ENCODE data around the gene FBLIM1.

The FBLIM1 gene

GRCh38 chr1:15760520-15761211 is 2.1 kb downstream of the FBLIM1 start (continued):
- TF ChIP-seq INSM2 (tag by site-specific recombination; IDR thresholded peaks at IDR 0.05) (no peak), IKZF3 (tag by site-specific recombination; IDR thresholded peaks at IDR 0.05) (peak; percentile 51; the same call in 1 of the 2 replicates), ZNF2 (tag by site-specific recombination; IDR thresholded peaks at IDR 0.05) (peak; percentile 4; the same call in 1 of the 2 replicates), KLF16 (tag by site-specific recombination; IDR thresholded peaks at IDR 0.05) (no peak), ZNF362 (tag by site-specific recombination; IDR thresholded peaks at IDR 0.05) (no peak), ZNF175 (tag by site-specific recombination; IDR thresholded peaks at IDR 0.05) (no peak), ZNF138 (tag by site-specific recombination; IDR thresholded peaks at IDR 0.05; ENCODE audit: borderline replicate concordance) (no peak), ZNF16 (tag by site-specific recombination; IDR thresholded peaks at IDR 0.05; ENCODE audit: low read depth) (no peak), ZNF280D (tag by site-specific recombination; IDR thresholded peaks at IDR 0.05) (no peak), ZFHX2 (tag by site-specific recombination; conservative IDR thresholded peaks at IDR 0.05) (peak; percentile 97), ZEB2 (tag by site-specific recombination; IDR thresholded peaks at IDR 0.05) (0 out of 2 replicates have a peak, but pooled peaks have one; percentile 18), ZNF416 (tag by site-specific recombination; IDR thresholded peaks at IDR 0.05) (no peak), ZFP69B (tag by site-specific recombination; IDR thresholded peaks at IDR 0.05) (no peak), ZNF37A (tag by site-specific recombination; IDR thresholded peaks at IDR 0.05) (no peak), ZNF473 (tag by site-specific recombination; IDR thresholded peaks at IDR 0.05) (no peak), GLIS2 (tag by site-specific recombination; IDR thresholded peaks at IDR 0.05) (peak; percentile 87), ZNF24 (tag by site-specific recombination; IDR thresholded peaks at IDR 0.05) (no peak), ZNF571 (tag by site-specific recombination; IDR thresholded peaks at IDR 0.05) (no peak), ZNF776 (tag by site-specific recombination; IDR thresholded peaks at IDR 0.05; ENCODE audit: borderline replicate concordance) (no peak), ZNF830 (tag by site-specific recombination; IDR thresholded peaks at IDR 0.05; ENCODE audit: low read depth) (no peak), ZNF341 (tag by site-specific recombination; IDR thresholded peaks at IDR 0.05; ENCODE audit: low read depth) (peak; percentile 60)
- TF ChIP-seq, protein P1, sequence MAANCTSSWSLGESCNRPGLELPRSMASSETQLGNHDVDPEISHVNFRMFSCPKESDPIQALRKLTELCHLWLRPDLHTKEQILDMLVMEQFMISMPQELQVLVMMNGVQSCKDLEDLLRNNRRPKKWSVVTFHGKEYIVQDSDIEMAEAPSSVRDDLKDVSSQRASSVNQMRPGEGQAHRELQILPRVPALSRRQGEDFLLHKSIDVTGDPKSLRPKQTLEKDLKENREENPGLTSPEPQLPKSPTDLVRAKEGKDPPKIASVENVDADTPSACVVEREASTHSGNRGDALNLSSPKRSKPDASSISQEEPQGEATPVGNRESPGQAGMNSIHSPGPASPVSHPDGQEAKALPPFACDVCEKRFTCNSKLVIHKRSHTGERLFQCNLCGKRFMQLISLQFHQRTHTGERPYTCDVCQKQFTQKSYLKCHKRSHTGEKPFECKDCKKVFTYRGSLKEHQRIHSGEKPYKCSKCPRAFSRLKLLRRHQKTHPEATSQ (tag by site-specific recombination; IDR thresholded peaks at IDR 0.05) = no peak
- TF ChIP-seq, protein P2, sequence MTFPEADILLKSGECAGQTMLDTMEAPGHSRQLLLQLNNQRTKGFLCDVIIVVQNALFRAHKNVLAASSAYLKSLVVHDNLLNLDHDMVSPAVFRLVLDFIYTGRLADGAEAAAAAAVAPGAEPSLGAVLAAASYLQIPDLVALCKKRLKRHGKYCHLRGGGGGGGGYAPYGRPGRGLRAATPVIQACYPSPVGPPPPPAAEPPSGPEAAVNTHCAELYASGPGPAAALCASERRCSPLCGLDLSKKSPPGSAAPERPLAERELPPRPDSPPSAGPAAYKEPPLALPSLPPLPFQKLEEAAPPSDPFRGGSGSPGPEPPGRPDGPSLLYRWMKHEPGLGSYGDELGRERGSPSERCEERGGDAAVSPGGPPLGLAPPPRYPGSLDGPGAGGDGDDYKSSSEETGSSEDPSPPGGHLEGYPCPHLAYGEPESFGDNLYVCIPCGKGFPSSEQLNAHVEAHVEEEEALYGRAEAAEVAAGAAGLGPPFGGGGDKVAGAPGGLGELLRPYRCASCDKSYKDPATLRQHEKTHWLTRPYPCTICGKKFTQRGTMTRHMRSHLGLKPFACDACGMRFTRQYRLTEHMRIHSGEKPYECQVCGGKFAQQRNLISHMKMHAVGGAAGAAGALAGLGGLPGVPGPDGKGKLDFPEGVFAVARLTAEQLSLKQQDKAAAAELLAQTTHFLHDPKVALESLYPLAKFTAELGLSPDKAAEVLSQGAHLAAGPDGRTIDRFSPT (tag by site-specific recombination; IDR thresholded peaks at IDR 0.05) = no peak
- TF ChIP-seq, protein P3, sequence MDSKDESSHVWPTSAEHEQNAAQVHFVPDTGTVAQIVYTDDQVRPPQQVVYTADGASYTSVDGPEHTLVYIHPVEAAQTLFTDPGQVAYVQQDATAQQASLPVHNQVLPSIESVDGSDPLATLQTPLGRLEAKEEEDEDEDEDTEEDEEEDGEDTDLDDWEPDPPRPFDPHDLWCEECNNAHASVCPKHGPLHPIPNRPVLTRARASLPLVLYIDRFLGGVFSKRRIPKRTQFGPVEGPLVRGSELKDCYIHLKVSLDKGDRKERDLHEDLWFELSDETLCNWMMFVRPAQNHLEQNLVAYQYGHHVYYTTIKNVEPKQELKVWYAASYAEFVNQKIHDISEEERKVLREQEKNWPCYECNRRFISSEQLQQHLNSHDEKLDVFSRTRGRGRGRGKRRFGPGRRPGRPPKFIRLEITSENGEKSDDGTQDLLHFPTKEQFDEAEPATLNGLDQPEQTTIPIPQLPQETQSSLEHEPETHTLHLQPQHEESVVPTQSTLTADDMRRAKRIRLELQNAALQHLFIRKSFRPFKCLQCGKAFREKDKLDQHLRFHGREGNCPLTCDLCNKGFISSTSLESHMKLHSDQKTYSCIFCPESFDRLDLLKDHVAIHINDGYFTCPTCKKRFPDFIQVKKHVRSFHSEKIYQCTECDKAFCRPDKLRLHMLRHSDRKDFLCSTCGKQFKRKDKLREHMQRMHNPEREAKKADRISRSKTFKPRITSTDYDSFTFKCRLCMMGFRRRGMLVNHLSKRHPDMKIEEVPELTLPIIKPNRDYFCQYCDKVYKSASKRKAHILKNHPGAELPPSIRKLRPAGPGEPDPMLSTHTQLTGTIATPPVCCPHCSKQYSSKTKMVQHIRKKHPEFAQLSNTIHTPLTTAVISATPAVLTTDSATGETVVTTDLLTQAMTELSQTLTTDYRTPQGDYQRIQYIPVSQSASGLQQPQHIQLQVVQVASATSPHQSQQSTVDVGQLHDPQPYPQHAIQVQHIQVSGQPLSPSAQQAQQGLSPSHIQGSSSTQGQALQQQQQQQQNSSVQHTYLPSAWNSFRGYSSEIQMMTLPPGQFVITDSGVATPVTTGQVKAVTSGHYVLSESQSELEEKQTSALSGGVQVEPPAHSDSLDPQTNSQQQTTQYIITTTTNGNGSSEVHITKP (tag by site-specific recombination; IDR thresholded peaks at IDR 0.05) = 0 out of 2 replicates have a peak, but pooled peaks have one; percentile 74
- TF ChIP-seq, protein P4, sequence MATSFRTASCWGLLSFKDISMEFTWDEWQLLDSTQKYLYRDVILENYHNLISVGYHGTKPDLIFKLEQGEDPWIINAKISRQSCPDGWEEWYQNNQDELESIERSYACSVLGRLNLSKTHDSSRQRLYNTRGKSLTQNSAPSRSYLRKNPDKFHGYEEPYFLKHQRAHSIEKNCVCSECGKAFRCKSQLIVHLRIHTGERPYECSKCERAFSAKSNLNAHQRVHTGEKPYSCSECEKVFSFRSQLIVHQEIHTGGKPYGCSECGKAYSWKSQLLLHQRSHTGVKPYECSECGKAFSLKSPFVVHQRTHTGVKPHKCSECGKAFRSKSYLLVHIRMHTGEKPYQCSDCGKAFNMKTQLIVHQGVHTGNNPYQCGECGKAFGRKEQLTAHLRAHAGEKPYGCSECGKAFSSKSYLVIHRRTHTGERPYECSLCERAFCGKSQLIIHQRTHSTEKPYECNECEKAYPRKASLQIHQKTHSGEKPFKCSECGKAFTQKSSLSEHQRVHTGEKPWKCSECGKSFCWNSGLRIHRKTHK (tag by site-specific recombination; IDR thresholded peaks at IDR 0.05) = no peak

All from HEK293 (cell line).